ENCODE data around the gene SSRP1. TPM values are rescaled to one million over a fixed set of nuclear protein-coding genes. Genes with fewer than 3 reads are reported as not detected.
A peak's percentile ranks its signal among the peaks of the same experiment; 100 is the strongest.

Gene SSRP1
- total and polyA plus RNA-seq, 2 of the 13 experiments (the other 11 are each of a cell fraction or from before 2014, with no cell fraction given), result 93.6 to 129 TPM

- TF ChIP-seq TRAFD1 (CRISPR knock-in tag; IDR thresholded peaks at IDR 0.05; ENCODE audit: borderline replicate concordance), result 0 out of 2 replicates have a peak, but pooled peaks have one; percentile 47
- TF ChIP-seq PHF8 (CRISPR knock-in tag; IDR thresholded peaks at IDR 0.05), result 0 out of 2 replicates have a peak, but pooled peaks have one; percentile 21
- peak; percentile 99 for TF ChIP-seq SRSF1 (optimal IDR thresholded peaks at IDR 0.05; ENCODE audit: low read depth, low read length)
- 0 out of 2 replicates have a peak, but pooled peaks have one; percentile 34 for TF ChIP-seq RBFOX2 (IDR thresholded peaks at IDR 0.05; ENCODE audit: low read depth, low read length)
- peak in 1 of 2 experiments; percentile 67; a peak in 1 of 4 replicates for TF ChIP-seq EP300 (IDR thresholded peaks at IDR 0.05; ENCODE audit: low read depth in 2 of 2, low read length in 2 of 2)
- TF ChIP-seq EP300 (CRISPR knock-in tag; IDR thresholded peaks at IDR 0.05; ENCODE audit: borderline replicate concordance), result no peak
- no peak for TF ChIP-seq KAT7 (CRISPR knock-in tag; IDR thresholded peaks at IDR 0.05; ENCODE audit: borderline replicate concordance)
- TF ChIP-seq ZNF709 (CRISPR knock-in tag; IDR thresholded peaks at IDR 0.05), result 0 out of 2 replicates have a peak, but pooled peaks have one; percentile 6
- peak; percentile 52; the same call in 1 of the 2 replicates for TF ChIP-seq ZNF574 (CRISPR knock-in tag; IDR thresholded peaks at IDR 0.05)
- no peak for TF ChIP-seq ZKSCAN5 (CRISPR knock-in tag; IDR thresholded peaks at IDR 0.05)
- TF ChIP-seq MAX (IDR thresholded peaks at IDR 0.05), result 0 out of 2 replicates have a peak, but pooled peaks have one; percentile 35
- TF ChIP-seq FOSL1 (CRISPR knock-in tag; IDR thresholded peaks at IDR 0.05; ENCODE audit: borderline replicate concordance), result no peak
- no peak for TF ChIP-seq DRAP1 (CRISPR knock-in tag; IDR thresholded peaks at IDR 0.05)
- no peak for TF ChIP-seq TBL1XR1 (IDR thresholded peaks at IDR 0.05; ENCODE audit: borderline replicate concordance, low read length, partially characterized antibody)
- no peak for TF ChIP-seq ZNF598 (CRISPR knock-in tag; IDR thresholded peaks at IDR 0.05; ENCODE audit: borderline replicate concordance)
- TF ChIP-seq ARID4A (CRISPR knock-in tag; IDR thresholded peaks at IDR 0.05; ENCODE audit: borderline replicate concordance), result 0 out of 2 replicates have a peak, but pooled peaks have one; percentile 4
Observed at GRCh38 chr11:57324154-57324885, 11.4 kb downstream of the SSRP1 start (continued).

All from HepG2 (cell line).